Panc1 (cell line): ENCODE measurements around the gene HS6ST3. TPM values are rescaled to one million over a fixed set of nuclear protein-coding genes. Genes with fewer than 3 reads are reported as not detected.

ENCODE experiments used
- ATAC-seq: fragments of 200-7000 bp; cut with Tn5 transposase; 2 replicates; pipeline ENCODE4 v1.9.1; 2020; ENCODE audit warnings: mild to moderate bottlenecking, moderate library complexity
- BruUV-seq: library from RNA; stranded (reverse); fragments of 400-500 nt; replicated peaks from 2 replicates; lab custom pipeline; 2021; lab: Mats Ljungman, UMichigan
- CTCF ChIA-PET: fragments of 300-600 bp; sonication (Branson Sonifier 250); formaldehyde crosslinking; loops from one replicate; lab custom pipeline; 2022; ENCODE audit warnings: antibody characterized with exemption; lab: Charles Lee
- POLR2A ChIA-PET: fragments of 300-600 bp; sonication (Branson Sonifier 250); formaldehyde crosslinking; loops from one replicate; lab custom pipeline; 2022; ENCODE audit warnings: antibody characterized with exemption; lab: Charles Lee
- DNase-seq: peaks from one replicate; pipeline ENCODE4 v3.0.0-alpha.2; 2010; ENCODE audit warnings: low read depth, low spot score
- H3K27ac ChIP-seq: 2 replicates; pipeline ENCODE4 v1.5.1; 2011; ENCODE audit warnings: mild to moderate bottlenecking, low read length, inconsistent platforms
- H3K27me3 ChIP-seq: fragments of 200-500 bp; sonication (Bioruptor generic); 2 replicates; pipeline ENCODE4 v1.6.0; 2014; ENCODE audit warnings: low read length, inconsistent platforms; ENCODE audit not compliant: control insufficient read depth, insufficient read depth
- H3K36me3 ChIP-seq: fragments of 200-500 bp; sonication (Bioruptor generic); 2 replicates; pipeline ENCODE4 v1.5.1; 2014; ENCODE audit warnings: inconsistent platforms, mild to moderate bottlenecking, low read length, moderate library complexity; ENCODE audit not compliant: control insufficient read depth, insufficient read depth
- H3K4me1 ChIP-seq: 2 replicates; pipeline ENCODE4 v1.5.1; 2011; ENCODE audit warnings: inconsistent platforms, mild to moderate bottlenecking, low read length, moderate library complexity; ENCODE audit not compliant: control insufficient read depth, insufficient read depth
- H3K4me3 ChIP-seq, 2 experiments: 2 replicates each; pipeline ENCODE4 v1.5.1; 2011 to 2012; ENCODE audit warnings: low read depth in 2 of 2, low read length in 2 of 2, mild to moderate bottlenecking in 2 of 2, inconsistent platforms in 1 of 2, moderate library complexity in 1 of 2
- H3K9me3 ChIP-seq: fragments of 200-500 bp; sonication (Bioruptor generic); 2 replicates; pipeline ENCODE4 v1.5.1; 2014; ENCODE audit warnings: low read depth, mild to moderate bottlenecking, inconsistent platforms, low read length, moderate library complexity; ENCODE audit not compliant: control insufficient read depth, insufficient read depth
- CTCF ChIP-seq: fragments of 450-650 bp; IDR thresholded peaks from 2 replicates; pipeline ENCODE4 v1.5.1; 2017; ENCODE audit warnings: mild to moderate bottlenecking
- POLR2AphosphoS5 ChIP-seq: IDR thresholded peaks from 2 replicates; pipeline ENCODE4 v1.6.1; 2012; ENCODE audit warnings: mild to moderate bottlenecking, low read depth, low read length, moderate library complexity
- REST ChIP-seq, 2 experiments: IDR thresholded peaks; 2 replicates each; pipeline ENCODE4 v1.6.1; 2011 to 2012; ENCODE audit warnings: low read depth in 2 of 2, control low read depth in 1 of 2, low read length in 1 of 2, mild to moderate bottlenecking in 1 of 2, moderate library complexity in 1 of 2; ENCODE audit not compliant: insufficient read depth in 1 of 2
- SIN3A ChIP-seq: IDR thresholded peaks from 2 replicates; pipeline ENCODE4 v1.6.1; 2012; ENCODE audit warnings: low read depth, mild to moderate bottlenecking, low read length, moderate library complexity, borderline replicate concordance; ENCODE audit not compliant: insufficient read depth
- TCF7L2 ChIP-seq: IDR thresholded peaks from 2 replicates; pipeline ENCODE4 v1.6.1; 2011; ENCODE audit warnings: mild to moderate bottlenecking, low read depth, low read length, inconsistent platforms
- in situ Hi-C: cut with HindIII; loops from 2 replicates; pipeline ENCODE4 v1.10.0; 2016; ENCODE audit warnings: low sequenced_read_pairs, low pct_unique_long_range_greater_than_20kb
- intact Hi-C: fragments of 100-400 bp; cut with micrococcal nuclease; formaldehyde crosslinking; loops from one replicate; pipeline ENCODE4 v1.10.0; 2022; ENCODE audit not compliant: unreplicated experiment
- total RNA-seq: library from RNA; stranded (reverse); gene quantifications from one replicate; pipeline ENCODE4 v1.2.1, GENCODE V29; 2021; ENCODE audit not compliant: unreplicated experiment

HS6ST3 gene
- total RNA-seq, 1 experiment from 2014 or later, result 0.13 TPM

GRCh38 chr13:96762876-96763275, 673.0 kb downstream of the HS6ST3 start:
- intact Hi-C loops (no loop called here), in situ Hi-C loops (no loop called here)
- DNase-seq (no peak), ATAC-seq (no peak)
- Histone ChIP-seq H3K4me3 (no peak overlapping the region), H3K9me3 (no peaks in the 10 kb centered on the region), H3K4me1 (no peaks in the 10 kb centered on the region), H3K27me3 (no peaks in the 10 kb centered on the region), H3K36me3 (no peaks in the 10 kb centered on the region), H3K27ac (no peak overlapping the region)
- ChIA-PET CTCF (no interaction called here), POLR2A (no interaction called here)
- BruUV-seq, result no TSS peak
- TF ChIP-seq REST (IDR thresholded peaks at IDR 0.05; ENCODE audit: insufficient read depth in 1 of 2, low read depth in 2 of 2, low read length in 1 of 2) (no peak), TCF7L2 (no peak), CTCF (no peak), SIN3A (no peak), POLR2AphosphoS5 (no peak)

- DNase-seq (no peak), ATAC-seq (no peak)
- BruUV-seq, result no TSS peak
- in situ Hi-C loops, result no loop called here
- no peaks in the 10 kb centered on the region for H3K4me1 ChIP-seq
- TF ChIP-seq SIN3A (no peak), POLR2AphosphoS5 (no peak), CTCF (no peak), TCF7L2 (no peak), REST (IDR thresholded peaks at IDR 0.05; ENCODE audit: insufficient read depth in 1 of 2, low read depth in 2 of 2, low read length in 1 of 2) (no peak)
- H3K27ac ChIP-seq, result no peak overlapping the region
- POLR2A ChIA-PET, result no interaction called here
- H3K9me3 ChIP-seq, result no peaks in the 10 kb centered on the region
- H3K4me3 ChIP-seq, result no peak overlapping the region
- H3K27me3 ChIP-seq, result no peaks in the 10 kb centered on the region
- CTCF ChIA-PET, result no interaction called here
- H3K36me3 ChIP-seq, result no peaks in the 10 kb centered on the region
- intact Hi-C loops, result no loop called here
These were observed 676.4 kb downstream of the HS6ST3 start for GRCh38 chr13:96766306-96766705.
